HFFc6 (cell line): ENCODE results near the gene CMIP. TPM values are rescaled to one million over a fixed set of nuclear protein-coding genes. Genes with fewer than 3 reads are reported as not detected.
"Not testable (repeated sequence)": the region's sequence is repeated elsewhere in the genome, so short reads cannot be mapped to it uniquely, and the experiment has no call there.

Experiments
- DNase-seq: peaks from one replicate; pipeline ENCODE4 v3.0.0-alpha.2; 2018
- H3K27ac Mint-ChIP-seq: 2 replicates; pipeline ENCODE4 v1.8.0; 2020; ENCODE audit warnings: mild to moderate bottlenecking, mixed read lengths
- H3K27me3 Mint-ChIP-seq: 2 replicates; pipeline ENCODE4 v1.8.0; 2021; ENCODE audit warnings: mild to moderate bottlenecking, moderate library complexity, mixed read lengths; ENCODE audit not compliant: insufficient read depth
- H3K36me3 Mint-ChIP-seq: 2 replicates; pipeline ENCODE4 v1.8.0; 2021; ENCODE audit warnings: low read depth, mixed read lengths
- H3K4me1 Mint-ChIP-seq: 2 replicates; pipeline ENCODE4 v1.8.0; 2020; ENCODE audit warnings: low read depth, mixed read lengths
- H3K4me3 Mint-ChIP-seq: 2 replicates; pipeline ENCODE4 v1.8.0; 2020; ENCODE audit warnings: mild to moderate bottlenecking, moderate library complexity, mixed read lengths
- H3K9me3 Mint-ChIP-seq: 2 replicates; pipeline ENCODE4 v1.8.0; 2020; ENCODE audit warnings: mild to moderate bottlenecking, mixed read lengths
- total RNA-seq, 6 experiments: library from RNA; stranded (reverse); fragmentation: NEBNext Ultra II Directional; extraction: Animal tissue kit (Norgen Biotek cat#: 25700); gene quantifications; 2 replicates in 1 of 6; 3 replicates in 5 of 6; pipeline ENCODE4 v1.2.3, GENCODE V29; 2021
- TF ChIP-seq, protein P1 (sequence below): fragments of 200-600 bp; sonication (generic); IDR thresholded peaks from 2 replicates; pipeline ENCODE4 v1.5.0; 2021; ENCODE audit warnings: antibody characterized with exemption, mild to moderate bottlenecking

Gene CMIP
- total RNA-seq, 6 experiments from 2014 or later = 35.9 to 48.0 (median 43.5) TPM

DNA sequence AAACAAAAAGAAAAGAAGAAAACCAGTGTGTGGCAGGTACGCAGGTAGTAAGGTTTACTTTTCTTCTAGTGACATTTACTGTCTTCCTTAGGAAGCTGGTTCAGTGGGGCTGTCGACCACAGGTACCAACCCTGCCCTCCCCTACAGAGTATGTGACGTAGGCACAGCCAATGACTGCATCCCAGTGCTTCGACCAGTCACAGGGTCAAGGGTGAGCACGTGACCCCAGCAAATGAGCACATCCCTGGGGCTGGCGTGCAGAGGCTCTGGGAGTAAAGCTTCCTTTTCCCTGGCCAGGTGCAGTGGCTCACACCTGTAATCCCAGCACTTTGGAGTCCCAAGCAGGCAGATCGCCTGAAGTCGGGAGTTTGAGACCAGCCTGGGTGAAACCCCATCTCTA lies 295.6 kb downstream of the CMIP start:
- Mint-ChIP-seq H3K36me3 (no peaks in the 10 kb centered on the region), H3K27ac (no peak overlapping the region), H3K4me3 (no peak overlapping the region), H3K27me3 (peaks cover 1% of the 10 kb centered on the region; the same call in 1 of the 2 replicates), H3K4me1 (no peaks in the 10 kb centered on the region; the same call in 1 of the 2 replicates), H3K9me3 (no peaks in the 10 kb centered on the region)
- TF ChIP-seq, protein P1, sequence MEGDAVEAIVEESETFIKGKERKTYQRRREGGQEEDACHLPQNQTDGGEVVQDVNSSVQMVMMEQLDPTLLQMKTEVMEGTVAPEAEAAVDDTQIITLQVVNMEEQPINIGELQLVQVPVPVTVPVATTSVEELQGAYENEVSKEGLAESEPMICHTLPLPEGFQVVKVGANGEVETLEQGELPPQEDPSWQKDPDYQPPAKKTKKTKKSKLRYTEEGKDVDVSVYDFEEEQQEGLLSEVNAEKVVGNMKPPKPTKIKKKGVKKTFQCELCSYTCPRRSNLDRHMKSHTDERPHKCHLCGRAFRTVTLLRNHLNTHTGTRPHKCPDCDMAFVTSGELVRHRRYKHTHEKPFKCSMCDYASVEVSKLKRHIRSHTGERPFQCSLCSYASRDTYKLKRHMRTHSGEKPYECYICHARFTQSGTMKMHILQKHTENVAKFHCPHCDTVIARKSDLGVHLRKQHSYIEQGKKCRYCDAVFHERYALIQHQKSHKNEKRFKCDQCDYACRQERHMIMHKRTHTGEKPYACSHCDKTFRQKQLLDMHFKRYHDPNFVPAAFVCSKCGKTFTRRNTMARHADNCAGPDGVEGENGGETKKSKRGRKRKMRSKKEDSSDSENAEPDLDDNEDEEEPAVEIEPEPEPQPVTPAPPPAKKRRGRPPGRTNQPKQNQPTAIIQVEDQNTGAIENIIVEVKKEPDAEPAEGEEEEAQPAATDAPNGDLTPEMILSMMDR = no peak
- no peak for DNase-seq

DNA sequence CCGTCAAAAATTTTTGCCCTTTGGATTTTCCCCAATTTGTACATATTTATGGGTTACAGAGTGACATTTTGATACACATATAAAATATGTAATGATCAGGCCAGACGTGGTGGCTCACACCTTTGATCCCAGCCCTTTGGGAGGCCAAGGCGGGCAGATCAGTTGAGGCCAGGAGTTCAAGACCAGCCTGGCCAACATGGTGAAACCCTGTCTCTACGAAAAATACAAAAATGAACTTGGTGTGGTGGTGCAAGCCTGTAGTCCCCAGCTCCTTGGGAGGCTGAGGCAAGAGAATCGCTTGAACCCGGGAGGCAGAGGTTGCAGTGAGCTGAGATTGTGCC lies 296.8 kb downstream of the CMIP start:
- H3K36me3 Mint-ChIP-seq, H3K27ac Mint-ChIP-seq, H3K9me3 Mint-ChIP-seq, H3K4me1 Mint-ChIP-seq, H3K4me3 Mint-ChIP-seq, DNase-seq, H3K27me3 Mint-ChIP-seq: not testable (repeated sequence)

DNA sequence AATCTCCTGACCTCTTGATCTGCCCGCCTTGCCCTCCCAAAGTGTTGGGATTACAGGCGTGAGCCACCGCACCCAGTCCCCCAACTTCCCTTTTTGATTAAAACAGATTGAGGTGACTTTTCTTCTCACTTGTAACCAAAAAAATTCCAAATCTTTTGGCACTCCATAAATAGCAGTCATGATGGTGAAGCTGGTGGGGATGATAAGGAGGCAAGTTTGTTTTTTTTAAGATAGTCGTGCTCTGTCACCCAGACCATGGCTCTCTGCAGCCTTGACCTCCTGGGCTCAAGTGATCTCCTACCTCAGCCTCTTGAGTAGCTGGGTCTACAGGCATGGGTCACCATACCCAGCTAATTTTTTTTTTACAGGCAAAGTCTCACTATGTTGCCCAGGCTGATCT lies 299.8 kb downstream of the CMIP start:
- peaks cover 11% of the 10 kb centered on the region for H3K4me1 Mint-ChIP-seq
- TF ChIP-seq, protein P1 = no peak
- no peak overlapping the region for H3K4me3 Mint-ChIP-seq
- DNase-seq = no peak
- H3K9me3 Mint-ChIP-seq = no peaks in the 10 kb centered on the region
- H3K27ac Mint-ChIP-seq = no peak overlapping the region
- peaks cover 1% of the 10 kb centered on the region; the same call in 1 of the 2 replicates for H3K27me3 Mint-ChIP-seq
- H3K36me3 Mint-ChIP-seq = no peaks in the 10 kb centered on the region

DNA sequence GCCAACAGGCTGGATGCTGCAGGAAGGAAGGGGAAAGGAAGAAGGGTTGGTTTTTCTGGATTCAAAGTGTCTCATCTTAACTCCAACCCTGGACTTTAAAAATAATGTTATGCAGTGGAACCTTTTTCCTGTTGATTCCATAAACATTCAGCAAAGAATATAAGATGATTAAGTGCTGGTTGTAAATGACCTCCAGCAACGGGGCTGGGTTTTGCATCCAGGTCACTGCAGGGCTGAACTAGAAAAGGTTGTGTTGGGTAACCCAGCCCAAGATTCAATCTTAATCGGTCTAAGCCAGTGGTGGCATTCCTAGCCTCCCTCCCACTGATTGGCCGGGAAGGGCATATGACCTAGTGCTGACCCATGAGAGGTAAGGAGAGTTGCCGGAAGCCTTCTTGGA lies 300.3 kb downstream of the CMIP start:
- Mint-ChIP-seq H3K36me3 (no peaks in the 10 kb centered on the region), H3K4me1 (peaks cover 11% of the 10 kb centered on the region), H3K27me3 (peaks cover 1% of the 10 kb centered on the region; the same call in 1 of the 2 replicates), H3K9me3 (no peaks in the 10 kb centered on the region), H3K4me3 (no peak overlapping the region), H3K27ac (no peak overlapping the region)
- no peak for DNase-seq
- TF ChIP-seq, protein P1 = no peak

DNA sequence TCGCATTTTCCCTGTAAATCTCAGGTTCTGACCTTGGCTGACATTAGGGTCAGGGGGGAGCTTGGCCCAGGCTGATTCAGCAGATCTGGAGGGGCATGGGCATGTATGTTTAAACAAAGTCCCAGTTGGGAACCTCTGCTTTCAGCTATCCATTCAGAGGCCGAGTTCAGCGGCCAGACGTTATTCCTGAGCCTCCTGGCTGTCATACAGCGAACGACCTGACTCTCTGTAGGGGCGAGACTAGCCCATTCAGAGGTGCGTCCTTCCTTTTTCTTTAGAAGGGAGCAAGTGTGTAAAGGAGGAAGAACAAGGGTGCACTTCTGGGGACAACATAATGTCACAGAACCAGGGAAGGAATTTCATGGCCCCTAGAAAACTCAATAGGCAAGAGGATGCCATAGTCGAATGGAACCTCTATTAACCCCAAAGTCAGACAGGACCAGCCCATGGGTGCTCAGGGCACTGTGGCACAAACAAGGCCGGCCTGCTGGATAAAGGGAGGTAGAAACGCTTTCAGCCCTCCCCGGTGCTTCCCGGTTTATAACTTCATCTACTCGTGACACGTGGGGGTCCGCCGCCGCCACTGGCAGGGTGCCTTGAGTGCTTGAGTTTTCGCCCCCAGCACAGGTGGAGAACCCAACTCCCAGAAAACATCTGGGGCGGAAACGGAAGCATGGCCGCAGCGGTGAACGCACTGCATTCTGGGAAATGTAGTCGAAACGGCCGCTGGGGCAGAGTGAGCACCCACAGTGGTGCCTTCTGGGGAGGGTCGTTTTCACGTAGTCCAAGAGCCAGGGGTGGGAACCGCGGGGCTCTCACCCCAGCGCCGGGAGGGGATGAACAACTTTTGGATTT lies 301.3 kb downstream of the CMIP start:
- peaks cover 11% of the 10 kb centered on the region for H3K4me1 Mint-ChIP-seq
- H3K9me3 Mint-ChIP-seq = no peaks in the 10 kb centered on the region
- peaks cover 1% of the 10 kb centered on the region; the same call in 1 of the 2 replicates for H3K27me3 Mint-ChIP-seq
- peak; percentile 29 for DNase-seq
- peak overlapping the region; percentile 82 for H3K4me3 Mint-ChIP-seq
- TF ChIP-seq, protein P1 = no peak
- H3K27ac Mint-ChIP-seq = peak overlapping the region; percentile 52; the same call in 1 of the 2 replicates
- H3K36me3 Mint-ChIP-seq = no peaks in the 10 kb centered on the region

DNA sequence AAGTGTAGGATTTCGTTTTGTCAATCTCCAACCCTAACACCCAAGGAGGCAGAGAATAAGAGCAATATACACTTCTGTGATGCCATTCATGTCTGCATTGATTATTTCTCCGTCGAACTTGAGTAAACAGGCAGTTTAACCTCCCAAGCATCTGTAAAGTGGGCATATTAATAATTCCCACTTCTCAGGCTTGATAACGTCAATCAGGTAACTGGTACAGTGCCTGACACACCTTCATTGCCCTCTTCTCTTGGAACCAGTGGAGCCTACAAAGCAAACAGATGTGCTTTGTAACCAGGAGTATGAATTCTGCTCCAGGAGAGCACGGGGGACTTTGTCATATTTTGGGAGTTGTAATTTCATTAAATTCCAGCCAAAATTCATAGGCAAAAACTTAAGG lies 302.0 kb downstream of the CMIP start:
- Mint-ChIP-seq H3K4me1 (peaks cover 11% of the 10 kb centered on the region), H3K27ac (no peak overlapping the region), H3K27me3 (peaks cover 1% of the 10 kb centered on the region; the same call in 1 of the 2 replicates), H3K4me3 (peak overlapping the region; percentile 82), H3K9me3 (no peaks in the 10 kb centered on the region), H3K36me3 (no peaks in the 10 kb centered on the region)
- TF ChIP-seq, protein P1 = no peak
- no peak for DNase-seq
